Stimulated activated CD8-positive, alpha-beta memory T cell treated with anti-CD3 and anti-CD28 coated beads, Interleukin-15, amount 100 ng/mL, for 24 hours (primary cell): ENCODE data around the gene GAREM1.
"Not testable (repeated sequence)": the region's sequence is repeated elsewhere in the genome, so short reads cannot be mapped to it uniquely, and the experiment has no call there.

ENCODE experiments used
- DNase-seq: peaks from one replicate; pipeline ENCODE4 v3.0.0-alpha.2; 2020; ENCODE audit warnings: low read depth

The GAREM1 gene

DNA sequence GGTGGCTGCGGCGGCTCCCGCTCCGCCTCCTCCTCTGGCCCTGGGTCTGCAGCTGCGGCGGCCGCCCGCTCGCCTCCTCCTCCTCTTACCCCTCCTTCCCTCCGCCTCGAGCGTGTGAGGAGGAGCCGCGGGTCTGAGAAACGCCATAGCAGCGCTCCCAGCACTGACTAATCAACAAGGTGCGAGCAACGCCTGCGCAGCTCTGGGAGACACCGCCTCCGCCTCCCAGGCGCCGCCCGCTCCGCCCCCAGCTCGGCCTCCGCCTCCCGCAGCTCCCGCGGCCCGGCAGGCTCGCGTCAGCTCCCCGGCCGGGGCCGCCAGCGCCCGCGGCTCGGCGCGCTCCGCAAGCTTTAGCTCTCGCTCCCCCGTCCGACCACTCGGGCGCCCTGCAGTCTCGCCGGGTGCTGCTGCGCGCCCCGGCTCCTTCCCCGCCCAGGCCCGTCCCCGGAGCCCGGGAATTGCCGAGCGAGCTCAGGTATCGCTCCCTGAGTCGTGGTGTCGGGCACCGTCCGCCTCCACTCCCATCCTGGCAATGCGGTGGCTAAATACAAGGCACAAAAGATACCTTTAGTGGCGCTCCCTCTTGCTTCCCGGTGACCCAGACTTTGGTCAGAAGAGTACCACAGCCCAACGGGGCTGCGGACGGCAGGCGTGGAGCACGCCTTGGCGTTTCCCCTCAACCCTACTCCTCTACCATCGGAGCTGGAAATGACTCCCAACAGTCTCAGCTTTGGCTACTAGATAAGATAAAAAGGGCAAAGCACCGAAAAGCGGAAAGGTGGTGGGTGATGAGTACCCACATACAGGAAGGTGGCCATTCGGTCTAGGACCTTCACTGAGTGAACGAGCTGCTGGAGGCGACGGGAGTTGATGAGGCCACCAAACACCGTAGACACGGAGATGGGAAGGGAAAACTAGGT, at the start of gene GAREM1:
Gene GAREM1 (minus strand): TSS at position 169 of the 920 bp plus-strand sequence. CDS start 454 bp downstream, outside the sequence.
- DNase-seq, result peak; percentile 29

DNA sequence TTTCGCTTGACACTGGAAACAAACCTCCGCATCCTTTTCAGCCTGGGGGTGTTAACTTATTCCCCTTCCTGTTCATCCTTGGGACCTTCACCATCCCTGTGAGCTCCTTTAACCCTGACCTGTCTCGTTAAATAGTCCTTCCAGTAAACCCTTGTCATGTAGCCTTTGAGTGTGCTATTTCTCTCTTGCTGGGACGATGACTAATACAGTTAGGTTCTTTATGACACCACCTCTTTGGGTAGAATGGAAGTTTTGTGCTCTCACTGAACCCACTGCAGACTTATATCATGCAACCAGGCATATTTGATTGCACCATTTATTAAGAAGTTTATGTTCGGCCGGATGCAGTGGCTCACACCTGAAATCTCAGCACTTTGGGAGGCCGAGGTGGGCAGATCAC, 40.5 kb upstream of the GAREM1 start:
- no peak for DNase-seq

DNA sequence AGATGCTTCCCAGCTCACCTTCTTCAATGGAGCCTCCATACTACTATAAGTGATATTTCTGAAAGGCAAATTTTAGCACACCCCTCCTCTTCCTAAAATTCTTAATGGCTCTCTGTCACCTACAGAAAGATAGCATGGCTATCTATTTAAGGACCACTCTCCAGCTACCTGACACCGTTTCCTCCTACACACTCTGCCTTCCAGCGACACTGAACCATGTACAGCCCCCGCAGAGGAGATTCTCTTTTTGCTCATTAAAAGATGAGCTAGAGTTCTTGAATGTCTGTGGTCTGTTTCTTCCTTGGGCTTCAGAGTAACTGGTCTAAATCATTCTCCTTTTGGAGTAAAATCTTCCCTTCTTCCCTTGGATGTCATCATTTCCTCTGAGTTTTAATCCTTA, 38.4 kb upstream of the GAREM1 start:
- DNase-seq, result no peak

DNA sequence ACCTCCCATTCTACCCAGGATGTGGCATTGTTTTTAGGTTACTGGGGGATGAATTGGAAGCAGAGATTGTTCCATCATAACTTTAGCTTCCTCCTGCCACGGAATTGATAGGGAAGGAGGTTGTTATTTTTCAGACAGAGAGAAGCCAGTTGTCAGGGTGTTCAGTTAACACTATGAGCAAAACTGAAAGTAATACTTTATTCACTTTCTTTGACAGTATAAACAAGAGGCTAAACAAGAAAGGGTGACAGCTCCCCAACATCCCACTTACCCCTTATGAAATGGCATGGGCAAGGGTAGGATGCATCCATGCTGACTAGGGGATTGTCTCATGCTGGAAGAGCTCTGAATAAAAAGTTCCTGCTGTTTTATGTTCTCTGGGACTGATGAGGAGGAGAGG, 36.4 kb upstream of the GAREM1 start:
- no peak for DNase-seq

DNA sequence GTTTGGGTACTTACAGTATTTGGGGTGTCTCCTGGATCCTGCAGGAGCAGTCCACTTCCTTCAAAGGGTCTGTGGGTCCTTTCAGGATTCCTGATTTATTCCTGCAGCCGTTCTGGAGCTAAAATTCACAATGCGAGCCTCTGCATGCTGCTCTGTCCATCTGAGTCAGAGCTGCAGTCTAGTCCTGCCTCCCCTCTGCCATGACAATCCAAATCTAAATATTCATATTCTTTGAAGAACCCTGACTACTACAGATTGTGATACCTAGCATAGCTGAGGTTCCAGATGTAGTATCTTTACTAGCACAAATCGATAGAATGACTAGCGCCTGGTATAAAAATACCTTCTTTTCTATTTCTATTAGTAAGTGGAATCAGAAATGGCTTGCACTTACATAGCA, 31.3 kb upstream of the GAREM1 start:
- DNase-seq, result no peak

DNA sequence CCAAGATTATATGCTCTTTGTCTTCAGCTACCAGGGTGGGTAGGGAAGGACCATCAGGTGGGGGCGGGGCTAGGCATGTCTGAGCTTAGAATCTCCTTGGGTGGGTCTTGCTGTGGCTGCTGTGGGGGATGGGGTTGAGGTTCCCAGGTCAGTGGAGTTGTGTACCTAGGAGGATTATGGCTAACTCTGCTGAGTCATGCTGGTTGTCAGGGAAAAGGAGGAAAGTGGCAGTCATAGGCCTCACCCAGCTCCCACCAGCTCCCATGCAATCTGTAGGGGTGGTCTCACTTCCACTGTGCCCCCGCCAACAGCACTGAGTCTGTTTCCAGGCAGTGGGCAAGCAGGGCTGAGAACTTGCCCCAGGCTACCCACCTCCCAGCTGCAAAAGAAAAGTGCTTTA, 30.6 kb upstream of the GAREM1 start:
- not testable (repeated sequence) for DNase-seq

DNA sequence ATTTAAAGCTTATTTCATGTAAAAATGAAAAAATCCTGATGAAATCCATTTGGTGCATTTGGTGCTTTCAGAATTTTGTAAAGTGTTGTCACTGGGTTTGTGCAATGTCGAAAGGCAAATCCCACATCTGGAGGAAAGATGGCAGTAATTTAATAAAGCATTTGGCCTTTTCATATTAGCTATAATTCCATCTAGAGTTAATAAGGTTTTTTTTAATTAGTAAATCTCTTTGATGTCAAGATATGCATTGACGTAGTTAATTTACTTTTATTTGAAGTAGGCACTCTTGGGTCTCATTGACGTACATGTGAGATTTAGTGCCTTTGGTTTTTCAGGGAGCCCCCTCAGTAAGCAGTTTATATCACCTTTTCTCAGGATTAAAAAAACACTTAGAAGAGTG, 12.3 kb upstream of the GAREM1 start:
- DNase-seq, result no peak

DNA sequence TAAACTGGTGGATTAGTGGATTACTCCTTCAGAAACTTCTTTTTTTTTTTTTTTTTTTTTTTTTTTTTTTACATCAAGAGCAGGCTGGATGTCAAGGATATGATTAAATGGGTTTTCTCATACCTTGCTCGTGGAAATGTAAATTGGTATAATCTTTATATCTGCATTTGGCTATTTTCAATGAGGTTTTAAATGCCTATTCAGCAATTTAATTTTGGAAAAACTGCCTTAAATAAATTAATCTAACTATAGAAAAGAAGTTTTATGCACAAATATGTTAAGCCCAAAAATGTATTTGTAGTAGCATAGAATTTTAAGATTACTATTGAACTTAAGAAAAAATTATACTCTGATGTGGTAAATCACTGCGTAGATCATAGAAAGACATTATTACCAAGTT, 11.4 kb upstream of the GAREM1 start:
- DNase-seq, result no peak

DNA sequence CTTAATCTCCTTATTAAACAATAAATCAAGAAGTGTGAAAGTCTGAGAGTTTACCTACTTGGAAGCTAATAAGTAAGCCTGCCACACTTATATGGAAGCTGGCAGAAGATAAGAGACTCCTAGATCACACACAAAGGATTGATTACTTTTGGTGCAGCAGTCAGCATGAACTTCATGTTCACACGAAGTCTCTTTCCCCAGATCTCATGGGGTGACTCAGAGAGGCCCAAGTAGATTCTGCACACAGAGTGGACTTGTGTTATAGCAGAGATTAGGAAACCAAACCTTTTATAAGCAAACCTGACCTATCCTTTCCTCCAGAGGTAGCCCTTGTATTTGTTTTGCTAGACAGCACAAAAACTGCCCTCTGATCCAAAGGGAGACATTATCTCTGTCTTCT, 9.9 kb upstream of the GAREM1 start:
- DNase-seq, result no peak

DNA sequence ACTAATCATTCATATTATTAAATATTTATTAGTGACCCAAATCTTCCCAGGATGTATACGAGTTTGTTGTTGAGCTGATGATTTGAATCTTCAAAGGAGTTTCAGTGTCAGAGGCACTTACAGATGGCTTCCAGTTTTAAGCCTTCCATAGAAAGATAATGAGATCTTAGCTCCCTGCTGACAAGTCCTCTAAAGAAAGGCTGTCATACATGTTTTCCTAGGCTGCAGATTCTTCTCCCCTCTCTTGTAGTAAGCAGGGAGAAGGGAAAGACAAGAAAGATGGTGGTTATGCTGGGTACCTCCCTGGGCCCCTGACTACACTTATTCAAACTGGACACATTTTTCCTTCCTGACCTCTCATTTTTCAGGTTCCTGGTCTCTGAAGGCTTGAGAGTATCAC, 8.1 kb upstream of the GAREM1 start:
- no peak for DNase-seq

DNA sequence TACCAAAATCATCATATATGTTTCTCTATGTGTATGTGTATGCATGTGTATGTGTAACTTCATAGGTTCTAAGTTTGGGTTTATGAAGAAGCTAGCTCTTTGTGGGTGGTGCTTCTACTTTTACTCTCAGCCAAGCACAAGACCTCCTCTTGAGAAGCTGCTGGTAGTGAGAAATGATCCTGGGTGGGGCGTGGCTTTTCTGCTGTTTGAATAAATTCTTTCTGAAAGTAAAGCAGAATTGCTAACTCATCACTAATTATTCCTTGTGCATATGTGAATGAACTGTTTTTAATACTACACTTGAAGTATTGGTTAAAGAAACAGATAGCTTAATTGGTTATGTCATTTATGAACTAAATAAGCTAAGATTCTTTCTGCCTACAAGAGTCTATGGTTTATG, 7.6 kb upstream of the GAREM1 start:
- DNase-seq, result no peak

DNA sequence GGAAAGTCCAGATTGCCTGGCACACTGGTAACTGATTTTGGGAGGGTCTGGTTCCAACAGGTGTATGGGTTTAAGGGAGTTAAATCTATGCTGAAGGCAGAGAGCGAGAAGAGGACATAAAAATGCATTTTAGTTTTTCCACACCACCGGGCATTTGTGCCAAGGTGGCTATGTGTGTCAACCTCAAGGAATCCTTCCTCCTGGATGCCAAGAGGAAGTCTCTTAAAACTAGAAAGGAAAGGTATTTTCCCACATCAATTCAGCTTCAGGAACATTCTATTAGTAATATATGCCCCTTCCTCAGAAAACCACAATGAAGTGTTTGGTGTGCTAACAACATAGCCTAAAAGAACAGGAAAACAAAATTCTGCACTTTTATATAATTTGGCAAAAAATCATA, 5.4 kb upstream of the GAREM1 start:
- no peak for DNase-seq

DNA sequence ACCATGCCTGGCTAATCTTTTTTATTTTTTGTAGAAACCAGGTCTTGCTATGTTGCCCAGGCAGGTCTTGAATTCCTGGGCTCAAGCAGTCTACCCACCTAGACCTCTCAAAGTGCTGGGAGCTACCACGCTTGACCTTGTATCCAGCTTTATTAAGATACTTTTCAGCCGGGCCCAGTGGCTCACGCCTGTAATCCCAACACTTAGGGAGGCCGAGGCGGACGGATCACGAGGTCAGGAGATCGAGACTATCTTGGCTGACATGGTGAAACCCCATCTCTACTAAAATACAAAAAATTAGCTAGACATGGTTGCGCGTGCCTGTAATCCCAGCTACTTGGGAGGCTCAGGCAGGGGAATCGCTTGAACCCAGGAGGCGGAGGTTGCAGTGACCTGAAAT, 4.4 kb upstream of the GAREM1 start:
- not testable (repeated sequence) for DNase-seq

DNA sequence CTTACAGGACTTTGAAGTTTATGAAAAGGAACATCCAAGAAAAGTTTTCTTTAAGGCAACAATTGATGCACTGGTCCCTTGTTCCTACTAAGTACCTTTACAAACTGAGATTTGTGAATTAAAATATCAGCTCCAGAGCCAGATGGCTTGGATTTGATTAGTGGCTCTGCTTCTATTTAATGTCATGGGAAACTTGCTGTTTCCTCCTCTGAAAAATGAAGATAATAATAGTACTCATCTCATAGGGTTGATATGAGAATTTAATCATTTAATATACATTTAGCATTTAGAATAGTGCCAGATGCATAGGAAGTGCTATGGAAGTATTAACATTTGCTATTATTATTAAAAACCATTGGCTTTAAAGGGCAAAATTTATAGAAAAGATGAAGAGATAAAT, 2.6 kb upstream of the GAREM1 start:
- no peak for DNase-seq

DNA sequence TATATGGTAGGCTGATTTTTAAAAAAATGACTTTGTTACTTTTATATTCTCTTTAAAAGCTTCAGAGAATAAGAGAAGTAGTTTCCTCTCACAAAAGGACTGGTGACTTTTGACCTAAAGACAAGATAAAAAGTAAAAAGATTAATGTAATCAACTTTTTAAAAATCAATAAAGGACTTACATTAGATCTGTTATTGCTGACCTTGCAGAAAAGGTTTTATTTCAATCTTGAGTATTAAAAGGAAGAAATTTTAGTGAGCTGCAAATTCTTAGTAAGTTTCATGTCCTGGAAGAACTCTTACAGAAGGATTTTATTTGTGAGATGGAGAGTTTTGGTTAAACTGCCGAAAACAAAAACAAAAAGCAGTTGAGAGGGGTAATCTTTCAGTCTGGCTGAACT, 2.2 kb upstream of the GAREM1 start:
- DNase-seq, result no peak

DNA sequence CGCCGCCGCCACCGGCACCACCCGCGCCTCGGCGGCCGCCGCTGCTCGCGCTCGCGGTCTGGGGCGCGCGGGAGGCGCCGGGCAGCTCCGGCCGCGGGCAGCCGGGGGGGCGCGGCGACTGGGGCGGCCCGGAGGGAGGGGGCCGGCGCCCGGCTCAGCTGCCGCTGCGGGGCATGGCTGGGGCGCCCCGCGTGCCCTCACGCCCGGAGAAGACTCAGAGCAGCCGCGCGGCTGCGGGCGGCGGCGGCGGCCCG, 295 bp downstream of the GAREM1 start:
- DNase-seq, result no peak

DNA sequence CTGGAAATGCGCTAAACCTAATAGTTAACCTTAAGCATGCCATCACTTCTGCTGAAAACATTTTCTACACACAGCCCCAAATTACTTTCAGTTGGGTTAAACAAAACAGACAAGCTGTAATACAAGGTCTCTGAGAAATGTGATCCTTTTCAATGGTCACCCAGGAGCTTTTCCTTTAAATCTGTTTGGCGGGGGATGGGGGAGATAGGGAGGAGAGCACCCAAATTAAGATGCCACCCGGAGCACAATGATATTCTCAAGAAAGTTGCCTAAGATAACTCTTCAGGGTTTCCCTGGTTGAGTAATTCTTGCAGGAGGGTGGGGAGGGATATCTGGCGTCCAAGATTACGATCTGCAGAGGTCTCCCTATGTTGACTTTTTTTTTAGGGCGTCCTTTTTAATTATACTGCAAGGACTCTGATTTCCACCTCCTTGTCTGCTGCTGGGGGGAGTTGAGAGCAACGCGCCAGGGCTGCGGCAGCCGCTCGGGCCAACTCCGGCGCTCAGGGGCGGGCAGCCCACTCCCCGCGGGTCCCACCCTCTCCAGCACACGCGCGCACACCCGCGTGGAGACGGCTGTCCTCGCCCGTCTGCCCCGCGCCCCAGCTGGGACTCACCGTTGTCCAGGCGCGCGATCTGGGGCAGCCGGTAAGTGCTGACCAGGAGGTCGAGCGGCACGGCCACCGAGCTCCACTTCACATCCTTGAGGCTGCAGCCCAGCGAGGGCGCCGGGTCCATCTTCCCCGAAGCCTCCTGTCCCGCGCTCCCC, 807 bp downstream of the GAREM1 start:
- DNase-seq, result no peak

DNA sequence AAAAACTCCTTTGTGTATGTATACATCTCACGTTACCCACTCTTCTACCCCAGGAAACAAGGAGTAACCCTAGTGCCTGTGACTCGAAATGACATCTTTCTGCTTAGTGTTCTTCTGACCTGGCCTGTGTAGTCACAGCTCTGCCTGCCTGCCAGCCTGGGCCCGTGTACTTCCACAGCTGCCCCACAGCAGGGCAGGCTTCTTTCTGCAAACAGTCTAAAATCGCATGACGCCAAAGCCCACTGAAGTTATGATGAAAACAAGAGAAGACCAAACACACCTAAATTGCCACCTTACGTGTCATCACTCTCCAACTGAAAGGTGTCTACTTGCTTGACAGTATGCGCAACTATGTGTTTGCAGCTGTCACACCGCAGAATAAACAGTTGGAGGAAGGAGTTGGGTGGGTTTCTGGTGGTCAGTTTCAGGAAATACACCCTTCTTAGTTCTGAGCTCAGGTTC, 1.5 kb downstream of the GAREM1 start:
- DNase-seq, result no peak

DNA sequence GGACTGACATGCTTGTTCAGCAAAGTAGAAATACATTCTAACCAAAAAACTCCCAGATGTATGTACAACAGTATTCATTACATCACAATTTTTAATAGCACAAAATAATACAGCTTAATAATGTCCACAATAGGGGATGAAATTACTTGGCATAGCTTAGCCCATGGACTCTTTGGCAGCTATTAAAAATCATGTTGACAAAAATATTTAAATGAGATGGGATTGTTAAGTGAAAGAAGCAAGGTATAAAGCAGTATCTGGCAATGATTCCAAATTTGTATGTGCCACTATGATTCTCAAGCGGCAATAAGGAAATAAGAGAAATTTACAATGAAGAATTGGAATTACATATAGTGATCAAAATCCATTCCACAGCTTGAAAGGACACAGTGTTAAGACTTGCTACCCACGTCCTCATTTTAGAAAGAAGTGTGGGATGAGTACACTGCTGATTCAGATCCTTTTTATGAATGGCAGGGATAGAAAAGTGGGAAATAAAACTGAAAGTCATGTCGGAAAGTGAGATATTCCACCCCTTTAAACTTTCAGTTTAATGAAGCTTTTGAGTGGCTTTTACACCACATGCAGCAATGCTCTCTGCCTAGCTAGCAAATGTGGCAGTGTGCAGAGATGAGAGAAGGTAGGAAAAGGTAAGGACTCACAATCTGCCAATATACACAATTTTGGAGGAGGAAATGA, 2.4 kb downstream of the GAREM1 start:
- DNase-seq, result no peak

DNA sequence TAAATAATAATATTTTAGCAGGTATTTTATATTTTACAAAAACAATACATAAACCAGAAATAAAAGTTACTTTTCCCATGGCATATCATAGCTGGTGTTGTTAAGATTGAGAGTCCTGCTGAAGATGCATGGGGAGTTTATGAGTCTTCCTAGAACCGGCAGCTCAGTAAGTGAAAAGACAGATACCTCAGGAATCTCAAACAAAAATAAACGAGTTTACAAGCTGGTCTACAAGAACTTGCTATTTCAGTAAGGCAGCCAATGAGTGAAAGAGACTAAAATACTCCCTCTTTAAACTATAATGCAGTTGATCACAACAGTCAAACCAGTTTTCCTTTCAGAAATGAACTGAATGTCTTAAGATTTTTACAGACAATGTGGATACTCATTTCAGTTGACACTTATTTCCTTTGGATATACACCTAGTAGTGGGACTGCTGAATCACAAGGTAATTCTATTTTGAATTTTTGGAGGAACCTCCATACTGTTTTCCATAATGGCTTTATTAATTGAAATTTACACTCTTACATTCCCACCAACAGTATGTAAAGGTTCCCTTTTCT, 8.9 kb downstream of the GAREM1 start:
- no peak for DNase-seq

DNA sequence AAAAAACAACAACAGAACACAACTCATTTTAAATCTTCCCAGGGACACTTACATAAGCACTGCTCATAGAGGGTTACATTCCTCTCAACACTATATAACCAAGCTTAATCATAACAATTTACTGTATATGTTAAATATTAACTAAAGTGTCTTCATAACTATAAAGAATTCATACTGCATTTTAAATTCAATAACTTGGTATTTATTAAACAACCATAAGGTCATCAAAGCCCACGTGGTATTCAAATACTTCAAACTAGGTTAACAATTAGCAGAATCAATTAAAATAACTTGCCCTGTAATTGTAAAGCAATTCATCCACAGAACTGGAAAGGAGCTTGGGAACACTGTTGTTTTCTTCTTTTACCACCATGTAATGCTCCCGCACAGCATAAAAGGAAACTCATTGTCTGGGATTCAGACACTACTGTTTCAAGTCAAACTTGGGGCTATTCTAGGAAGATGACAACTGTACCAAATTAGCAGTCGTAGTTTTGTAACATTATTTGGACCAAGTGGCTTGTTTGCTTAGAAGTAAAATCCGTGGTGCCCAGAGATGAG, 10.4 kb downstream of the GAREM1 start:
- no peak for DNase-seq
